HG03097 (cell line): ENCODE results near the gene RNF215.

Experiments
- ATAC-seq: cut with Tn5 transposase; IDR thresholded peaks from one replicate; pipeline ENCODE4 v1.9.1; 2021; ENCODE audit not compliant: unreplicated experiment, low FRiP score

The RNF215 gene

GRCh38 chr22:30397656-30398635 is 10.7 kb upstream of the RNF215 start:
- no peak for ATAC-seq

DNA sequence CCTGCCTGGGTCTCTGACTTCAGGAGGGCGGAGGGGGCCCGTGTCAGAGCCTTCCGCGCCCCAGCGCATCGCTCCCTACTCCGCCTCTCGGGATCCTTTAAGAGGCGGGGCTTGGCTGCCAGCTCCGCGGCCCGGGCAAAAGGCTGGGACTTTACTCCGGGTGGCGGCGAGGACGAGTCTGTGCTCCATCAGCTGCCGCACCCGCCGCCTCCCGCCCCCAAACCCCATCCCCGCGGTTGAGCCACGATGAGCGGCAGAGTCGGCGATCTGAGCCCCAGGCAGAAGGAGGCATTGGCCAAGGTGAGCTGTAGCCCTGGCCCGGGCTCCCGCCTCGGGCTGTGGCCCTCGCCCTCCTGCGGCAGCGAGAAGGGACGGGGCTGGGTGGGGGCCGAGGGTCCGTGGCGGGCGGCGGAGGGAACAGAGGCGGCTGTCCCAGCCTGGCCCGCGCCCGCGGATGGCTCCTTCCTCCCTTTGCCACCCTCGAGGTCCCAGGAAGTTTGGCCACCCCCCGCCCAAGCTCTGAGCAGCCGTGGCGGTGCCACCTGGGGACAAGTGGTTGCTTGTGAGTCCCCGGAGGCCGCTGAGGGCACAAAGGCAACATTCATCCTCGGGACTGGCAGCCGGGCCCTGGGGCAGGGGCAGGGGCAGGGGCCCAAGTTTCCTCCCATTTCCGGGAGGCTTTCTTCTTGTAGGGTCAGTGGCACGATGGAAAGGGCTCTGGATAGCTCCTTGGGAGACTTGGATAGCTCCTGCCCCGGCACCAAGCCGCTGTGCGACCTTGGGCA is 9.9 kb upstream of the RNF215 start, which contains the start of gene SEC14L2:
Gene SEC14L2 (plus strand): TSS at position 148 of the 785 bp plus-strand sequence. CDS start 99 bp downstream, at position 247.
- ATAC-seq, result no peak

DNA sequence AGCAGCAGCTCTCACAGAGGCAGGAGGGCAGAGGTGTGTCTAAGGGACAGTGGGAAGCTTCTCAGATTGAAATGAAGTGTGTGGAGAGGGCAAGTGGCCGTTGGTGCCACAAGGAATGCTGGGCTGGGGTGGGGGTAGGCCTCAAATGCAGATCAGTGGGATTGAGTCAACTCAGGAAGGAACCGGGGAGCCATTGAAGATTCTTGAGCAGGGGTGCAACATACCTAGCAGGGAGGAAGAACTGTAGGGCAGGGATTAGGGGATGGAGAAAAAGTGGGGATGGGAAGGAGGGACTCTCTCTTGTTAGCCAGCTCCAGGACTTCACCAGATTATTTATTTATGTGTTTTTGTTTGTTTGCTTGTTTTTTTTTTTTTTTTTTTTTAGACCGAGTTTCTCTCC is 6.7 kb upstream of the RNF215 start:
- no peak for ATAC-seq

DNA sequence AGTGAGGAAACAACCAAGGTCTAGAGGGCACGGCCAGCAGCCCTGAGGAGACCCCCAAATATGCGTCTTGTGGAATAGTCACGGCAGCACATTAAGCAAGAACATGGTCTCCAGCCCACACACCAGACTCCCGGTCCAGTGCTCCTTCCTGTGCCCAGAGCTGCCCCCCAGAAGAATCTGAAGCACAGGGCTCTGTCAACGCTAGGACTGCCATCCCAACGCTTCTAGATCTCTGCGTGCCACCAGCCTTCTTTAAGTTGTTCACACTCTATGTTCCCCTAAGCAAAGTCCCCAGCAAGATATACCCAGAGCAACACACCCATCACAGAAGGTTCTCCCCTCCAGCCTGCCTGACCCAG is 6.1 kb upstream of the RNF215 start:
- ATAC-seq, result no peak

DNA sequence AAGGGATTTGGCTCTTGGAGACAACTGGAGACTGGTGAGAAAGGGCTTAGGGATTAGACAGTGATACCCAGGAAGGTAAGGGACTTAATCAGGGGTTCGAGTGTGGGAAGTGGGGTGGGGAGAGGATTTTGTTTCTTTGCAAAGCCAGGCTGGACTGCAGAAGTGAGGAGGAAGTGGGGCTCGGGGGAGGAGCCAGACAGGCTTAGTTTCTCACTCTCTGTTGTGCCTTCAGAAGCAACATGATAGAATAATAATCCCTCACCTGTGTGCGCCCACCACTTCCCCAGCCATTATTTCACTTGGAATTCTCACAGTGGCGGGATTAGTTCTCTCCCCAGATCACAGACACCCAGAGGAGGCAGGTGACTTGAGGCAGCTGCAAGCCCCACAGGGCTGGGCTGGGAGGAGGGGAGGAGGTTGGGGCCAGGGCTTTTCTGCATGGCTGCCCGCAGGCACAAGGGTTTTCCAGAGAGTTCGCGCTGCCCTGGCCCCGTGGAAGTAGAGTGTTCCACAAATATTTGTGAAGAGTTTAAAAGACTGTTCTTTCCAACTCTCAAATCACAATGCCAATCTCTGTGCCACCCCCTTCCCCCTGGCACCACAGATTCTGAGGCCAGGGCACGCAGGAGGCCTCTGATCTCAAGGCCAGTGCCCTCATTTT is 5.6 kb upstream of the RNF215 start:
- ATAC-seq, result no peak

- no peak for ATAC-seq
These were observed 3.9 kb upstream of the RNF215 start for GRCh38 chr22:30390974-30391691.

- ATAC-seq, result no peak
These were observed 627 bp downstream of the RNF215 start for GRCh38 chr22:30386608-30386959.

DNA sequence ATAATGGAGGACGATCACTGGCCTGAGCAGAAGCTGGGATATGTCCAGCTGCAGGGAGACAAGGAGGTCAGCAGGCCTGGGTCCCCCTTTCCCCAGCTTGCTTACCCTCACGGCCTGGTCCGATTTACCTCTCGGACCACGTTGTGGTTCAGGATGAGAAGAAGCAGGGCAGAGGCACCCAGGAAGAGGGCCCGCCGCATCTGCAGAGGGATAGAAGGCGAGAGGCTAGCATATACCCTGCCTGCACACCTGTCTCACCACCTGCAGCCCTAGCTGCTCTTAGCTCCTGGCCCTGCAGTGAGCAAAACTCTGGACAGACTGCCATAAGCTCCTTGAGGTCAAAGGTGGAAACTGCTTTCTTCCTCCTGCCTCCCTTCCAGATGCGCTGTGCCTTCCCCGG is 1.3 kb downstream of the RNF215 start:
- ATAC-seq, result no peak

DNA sequence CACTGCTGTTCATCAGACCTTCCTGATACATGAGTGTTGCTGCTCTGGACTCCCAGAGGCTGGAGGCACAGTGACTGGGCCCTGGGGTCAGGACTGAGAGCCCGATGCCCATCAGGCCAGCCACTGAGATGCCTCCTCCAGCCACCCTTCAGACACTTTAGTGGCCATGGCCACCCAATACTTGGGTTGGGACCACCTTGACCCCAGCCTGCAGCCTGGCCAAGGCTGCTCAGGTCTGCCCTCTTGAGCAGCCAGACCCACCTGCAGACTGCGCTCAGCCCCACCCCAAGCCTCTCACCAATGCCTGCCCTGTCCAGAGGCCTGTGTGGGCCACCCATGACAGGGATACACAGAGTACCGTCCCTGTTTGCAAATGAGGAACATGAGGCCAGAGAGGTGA is 4.2 kb downstream of the RNF215 start:
- no peak for ATAC-seq

DNA sequence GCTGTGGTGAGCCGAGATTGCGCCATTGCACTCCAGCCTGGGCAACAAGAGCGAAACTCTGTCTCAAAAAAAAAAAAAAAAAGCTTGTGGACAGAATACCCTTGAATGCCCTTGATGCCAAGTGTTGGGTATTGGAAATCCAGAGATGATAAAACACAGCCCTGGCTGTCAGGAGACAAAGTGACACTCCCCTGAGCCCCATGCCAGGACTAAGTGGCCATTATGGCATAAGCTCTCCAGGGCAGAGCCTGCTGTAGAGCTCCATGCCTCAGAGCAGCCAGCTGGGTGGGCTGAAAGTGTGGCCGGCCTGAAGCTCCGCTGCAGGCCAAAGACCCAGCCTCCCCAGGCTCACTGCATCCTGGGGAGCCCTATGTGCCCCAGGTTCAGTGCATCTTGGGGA is 4.9 kb downstream of the RNF215 start:
- no peak for ATAC-seq

DNA sequence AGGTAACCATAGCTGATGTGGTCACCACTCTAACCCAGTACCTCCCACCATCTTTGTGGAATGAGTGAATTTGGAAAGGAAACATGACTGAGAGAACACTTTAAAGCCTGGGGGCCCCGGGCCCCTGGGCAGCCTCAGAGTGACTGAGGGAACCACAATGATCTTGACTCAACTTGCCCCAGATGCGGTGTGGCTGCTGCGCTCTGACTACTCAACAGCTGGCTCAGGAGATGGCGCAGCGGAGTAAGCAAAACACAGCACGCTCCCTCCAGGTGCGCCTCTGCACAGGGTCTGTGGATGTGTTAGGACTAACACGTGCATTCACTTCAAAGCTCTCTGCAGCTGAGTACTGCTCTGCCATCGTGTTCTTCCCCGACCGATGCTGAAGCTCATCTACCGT is 5.9 kb downstream of the RNF215 start:
- ATAC-seq, result no peak

DNA sequence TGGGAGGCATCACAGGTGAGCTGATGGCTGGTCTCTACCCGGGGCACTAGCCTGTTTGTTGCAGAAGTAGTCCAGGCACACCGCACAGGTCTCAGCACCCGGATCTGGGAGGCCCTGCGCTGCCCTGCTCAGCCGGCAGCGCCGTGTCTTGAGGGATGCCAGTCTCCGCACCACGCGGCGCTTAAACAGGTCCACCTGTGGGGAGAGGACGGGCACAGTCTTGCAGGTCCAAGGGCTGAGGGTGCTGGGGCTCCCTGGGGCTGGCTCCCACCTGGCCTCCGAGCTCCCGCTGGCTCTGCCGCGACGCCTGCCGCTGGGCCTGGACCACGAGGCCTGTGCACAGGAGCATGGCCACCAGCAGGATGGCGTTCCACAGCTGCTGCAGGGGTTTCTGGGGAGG is 7.2 kb downstream of the RNF215 start:
- no peak for ATAC-seq

- no peak for ATAC-seq
These were observed 11.8 kb downstream of the RNF215 start for GRCh38 chr22:30375312-30375849.

- ATAC-seq, result no peak
These were observed 13.6 kb downstream of the RNF215 start for GRCh38 chr22:30373331-30374325.

DNA sequence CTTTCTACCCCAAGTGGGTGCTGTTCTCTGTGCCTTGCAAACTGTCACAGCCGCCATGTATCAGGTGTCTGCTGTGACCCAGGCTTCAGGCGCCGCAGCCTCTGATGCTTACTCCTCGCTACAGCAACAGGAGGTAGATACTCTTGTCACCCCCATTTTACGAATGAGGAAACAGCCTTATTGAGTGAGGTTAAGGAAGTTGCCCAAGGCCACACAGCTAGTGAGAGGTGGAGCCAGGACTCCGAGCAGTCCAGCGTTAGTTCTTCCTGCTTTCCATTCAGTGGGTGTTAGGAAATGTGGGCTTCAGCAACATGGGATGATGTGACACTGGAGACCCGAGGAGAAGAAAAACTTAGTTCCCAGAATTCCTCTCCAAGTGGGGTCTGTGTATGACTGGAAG is 14.3 kb downstream of the RNF215 start:
- no peak for ATAC-seq

DNA sequence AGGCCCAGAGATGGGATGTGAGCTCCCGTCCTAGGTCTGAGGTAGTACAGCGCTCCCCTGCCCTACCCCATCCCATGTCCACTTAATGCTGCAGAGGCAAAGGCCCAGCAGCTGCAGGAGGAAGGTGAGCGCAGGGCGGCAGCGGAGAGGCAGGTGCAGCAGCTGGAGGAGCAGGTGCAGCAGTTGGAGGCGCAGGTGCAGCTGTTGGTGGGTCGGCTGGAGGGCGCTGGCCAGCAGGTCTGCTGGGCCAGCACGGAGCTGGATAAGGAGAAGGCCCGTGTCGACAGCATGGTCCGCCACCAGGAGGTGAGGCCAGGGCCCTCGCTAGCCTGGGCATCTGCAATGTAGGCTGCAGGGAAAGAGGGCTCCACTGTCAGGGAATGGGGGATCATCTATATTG is 15.2 kb downstream of the RNF215 start:
- no peak for ATAC-seq

DNA sequence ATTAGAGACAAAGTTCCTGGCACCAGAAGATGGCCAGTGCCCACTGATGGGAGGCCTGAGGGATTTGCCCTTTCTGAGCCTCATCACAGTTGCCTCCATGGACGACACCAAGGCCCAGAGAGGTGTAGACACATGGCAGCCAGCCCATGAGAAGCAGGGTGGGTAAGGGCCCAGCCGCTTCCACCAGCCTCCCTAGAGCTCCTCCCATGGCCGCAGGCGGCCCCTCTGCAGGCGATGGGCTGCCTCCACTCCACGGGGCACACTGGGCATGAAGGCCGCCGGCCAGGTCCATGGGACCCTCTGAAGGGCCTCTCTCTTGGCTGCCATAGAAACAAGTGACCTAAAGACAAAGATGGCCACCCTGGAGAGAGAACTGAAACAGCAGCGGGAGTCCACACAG is 15.9 kb downstream of the RNF215 start:
- no peak for ATAC-seq

DNA sequence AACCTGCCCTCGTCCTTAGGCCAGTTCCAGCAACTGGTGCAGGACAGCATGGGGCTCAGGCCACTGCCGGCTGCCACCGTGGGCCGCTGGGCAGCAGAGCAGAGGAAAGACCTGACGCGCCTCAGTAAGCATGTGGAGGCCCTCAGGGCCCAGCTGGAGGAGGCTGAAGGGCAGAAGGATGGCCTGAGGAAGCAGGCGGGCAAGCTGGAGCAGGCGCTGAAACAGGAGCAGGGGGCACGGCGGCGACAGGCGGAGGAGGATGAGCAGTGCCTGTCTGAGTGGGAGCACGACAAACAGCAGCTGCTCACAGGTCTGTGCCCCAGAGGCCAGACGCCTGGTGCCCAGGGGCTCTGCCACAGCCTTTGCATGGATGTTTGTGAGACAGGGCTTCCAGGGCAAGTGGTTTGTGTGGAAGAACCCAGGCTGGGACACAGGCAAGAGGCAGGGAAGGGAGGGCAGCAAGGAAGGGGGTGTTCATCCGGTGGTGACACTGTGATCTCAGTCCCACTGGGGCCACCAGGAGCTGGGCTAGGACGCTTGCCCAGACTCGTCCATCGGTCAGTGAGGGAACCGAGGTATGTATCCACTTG is 16.5 kb downstream of the RNF215 start:
- no peak for ATAC-seq

- no peak for ATAC-seq
These were observed 18.8 kb downstream of the RNF215 start for GRCh38 chr22:30368420-30368819.
